GM21723 (cell line): ENCODE data around the gene PER2.
A peak's percentile ranks its signal among the peaks of the same experiment; 100 is the strongest.
"Not testable (repeated sequence)": the region's sequence is repeated elsewhere in the genome, so short reads cannot be mapped to it uniquely, and the experiment has no call there.

Experiments used
- ATAC-seq: cut with Tn5 transposase; IDR thresholded peaks from one replicate; pipeline ENCODE4 v1.9.1; 2021; ENCODE audit warnings: mild to moderate bottlenecking, moderate library complexity; ENCODE audit not compliant: unreplicated experiment

PER2 gene

GRCh38 chr2:238287737-238288649, at the start of gene PER2:
PER2 (minus strand) TSS chr2:238288610; CDS start chr2:238277936, 10,674 bp downstream.
- peak; percentile 45 for ATAC-seq

- no peak for ATAC-seq
Observed at GRCh38 chr2:238337846-238338245, 49.4 kb upstream of the PER2 start.

- ATAC-seq: no peak
Observed at GRCh38 chr2:238336793-238337444, 48.5 kb upstream of the PER2 start.

- no peak for ATAC-seq
Observed at GRCh38 chr2:238336151-238336550, 47.7 kb upstream of the PER2 start.

DNA sequence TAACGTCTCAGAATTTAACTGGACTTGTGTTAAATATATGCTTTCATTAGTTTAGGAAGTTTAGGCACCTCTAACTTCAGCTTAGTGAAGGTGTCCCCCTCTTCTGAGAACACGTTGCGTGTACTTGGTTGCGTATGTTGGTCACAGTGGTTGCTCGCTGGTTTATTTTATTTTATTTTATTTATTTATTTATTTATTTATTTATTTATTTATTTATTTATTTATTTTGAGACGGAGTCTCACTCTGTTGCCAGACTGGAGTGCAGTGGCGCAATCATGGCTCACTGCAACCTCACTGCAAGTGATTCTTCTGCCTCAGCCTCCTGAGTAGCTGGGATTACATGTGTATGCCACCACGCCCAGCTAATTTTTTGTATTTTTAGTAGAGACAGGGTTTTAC, 47.2 kb upstream of the PER2 start:
- ATAC-seq: not testable (repeated sequence)

- ATAC-seq: no peak
Observed at GRCh38 chr2:238334885-238335284, 46.5 kb upstream of the PER2 start.

GRCh38 chr2:238331916-238332315, 43.5 kb upstream of the PER2 start:
- ATAC-seq: no peak

DNA sequence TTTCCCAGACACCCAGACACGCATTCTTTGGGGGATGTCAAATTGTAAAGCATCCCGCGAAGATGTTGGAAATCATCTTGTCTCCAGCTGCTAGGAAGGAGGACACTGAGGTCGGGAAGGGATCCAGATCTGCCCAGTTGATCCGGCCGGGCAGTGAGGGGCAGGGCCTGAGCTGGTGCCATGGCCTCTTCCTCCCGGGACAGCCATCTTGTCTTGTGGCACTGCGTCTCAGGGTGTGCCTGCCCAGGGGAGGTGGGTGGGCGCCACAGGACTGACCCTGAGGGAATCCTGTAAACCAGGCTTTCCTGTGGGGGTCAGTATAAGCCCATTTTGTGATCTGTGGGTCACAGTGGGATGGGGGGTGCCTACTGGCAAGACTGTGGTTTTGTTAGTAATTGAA, 42.0 kb upstream of the PER2 start:
- ATAC-seq: no peak

GRCh38 chr2:238327751-238328150, 39.3 kb upstream of the PER2 start:
- ATAC-seq: no peak

DNA sequence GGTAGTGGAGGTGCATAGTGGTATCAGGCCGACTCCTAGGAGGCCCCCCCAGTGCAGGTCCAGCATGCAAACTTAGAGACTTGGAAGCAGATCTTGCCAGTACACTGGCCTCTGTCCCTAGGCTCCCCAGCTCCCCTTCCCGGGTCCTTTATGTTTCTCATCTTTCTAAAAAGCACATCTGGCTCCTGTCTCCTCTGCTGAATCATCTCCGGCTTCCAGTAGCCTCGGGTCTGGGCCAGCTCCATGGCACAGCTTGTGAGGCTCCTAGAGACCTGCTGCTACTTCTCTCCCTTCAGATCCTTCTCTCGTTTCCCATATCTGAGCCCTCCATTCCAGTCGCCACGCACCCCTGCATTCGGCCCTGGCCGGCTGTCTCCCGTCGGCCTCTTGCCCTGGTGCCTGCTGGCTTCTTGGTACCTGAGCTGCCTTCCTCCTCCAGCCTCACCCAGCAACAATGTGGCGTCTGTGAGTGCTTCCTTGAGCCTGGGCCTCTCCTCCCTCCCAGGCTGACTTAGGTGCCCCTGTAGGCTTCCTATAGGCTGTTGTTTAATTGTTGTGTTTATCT, 38.5 kb upstream of the PER2 start:
- ATAC-seq: no peak

GRCh38 chr2:238325694-238326093, 37.3 kb upstream of the PER2 start:
- ATAC-seq: no peak

- ATAC-seq: not testable (repeated sequence)
Observed at GRCh38 chr2:238324248-238324647, 35.8 kb upstream of the PER2 start.

GRCh38 chr2:238322001-238322411, 33.6 kb upstream of the PER2 start:
- no peak for ATAC-seq

GRCh38 chr2:238321467-238321866, 33.1 kb upstream of the PER2 start:
- ATAC-seq: no peak

DNA sequence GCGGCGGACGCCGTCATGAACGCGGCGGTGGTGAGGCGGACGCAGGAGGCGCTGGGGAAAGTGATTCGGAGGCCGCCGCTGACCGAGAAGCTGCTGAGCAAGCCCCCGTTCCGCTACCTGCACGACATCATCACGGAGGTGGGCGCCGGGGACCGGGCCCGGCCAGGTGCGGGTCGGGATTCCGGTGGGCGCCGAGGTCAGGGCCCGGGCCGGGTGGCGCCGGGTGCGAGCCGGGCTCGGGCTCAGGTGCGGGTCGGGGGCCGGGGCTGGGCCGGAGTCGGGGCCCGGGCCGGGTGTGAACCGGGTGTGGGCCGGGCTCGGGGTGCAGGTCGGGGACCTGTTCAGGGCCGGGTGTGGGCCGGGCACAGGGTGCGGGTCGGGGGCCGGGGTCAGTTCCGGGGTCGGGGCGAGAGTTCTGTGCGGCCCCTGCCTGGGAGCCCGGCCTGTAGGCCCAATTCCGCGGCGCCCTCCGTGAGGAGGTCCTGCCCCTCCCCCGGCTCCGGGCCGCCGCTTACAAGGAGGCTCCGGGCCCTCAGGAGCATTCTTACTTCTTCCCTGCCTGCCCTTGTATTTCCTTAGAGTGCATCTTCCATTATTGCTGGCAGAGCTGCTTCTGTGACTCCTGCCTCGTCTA, 32.4 kb upstream of the PER2 start:
- peak; percentile 33 for ATAC-seq

DNA sequence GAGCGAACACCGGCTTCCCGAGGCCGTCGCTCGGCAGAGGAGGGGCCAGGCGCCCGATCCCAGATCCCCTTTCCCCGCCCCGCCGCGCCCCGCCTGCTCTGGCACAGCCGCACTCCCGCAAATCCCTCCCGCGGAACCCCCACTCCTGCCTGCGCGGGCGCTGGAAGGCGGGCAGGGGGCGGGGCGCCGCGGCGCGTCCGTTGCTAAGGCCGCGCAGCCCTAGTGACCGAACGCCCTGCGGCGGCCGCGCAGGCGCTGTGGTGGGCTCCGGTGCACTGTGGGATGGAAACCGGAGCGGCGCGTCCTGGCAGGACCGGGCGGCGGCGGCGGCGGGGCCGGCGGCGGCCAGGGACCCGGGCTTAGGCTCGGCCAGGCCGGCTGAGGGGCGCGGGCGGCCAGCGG, 31.8 kb upstream of the PER2 start, which contains the start of gene TRAF3IP1:
Gene TRAF3IP1, plus strand, starts transcription at position 273 of the 402 bp plus-strand sequence. CDS start 145 bp downstream, outside the sequence.
- peak; percentile 92 for ATAC-seq

DNA sequence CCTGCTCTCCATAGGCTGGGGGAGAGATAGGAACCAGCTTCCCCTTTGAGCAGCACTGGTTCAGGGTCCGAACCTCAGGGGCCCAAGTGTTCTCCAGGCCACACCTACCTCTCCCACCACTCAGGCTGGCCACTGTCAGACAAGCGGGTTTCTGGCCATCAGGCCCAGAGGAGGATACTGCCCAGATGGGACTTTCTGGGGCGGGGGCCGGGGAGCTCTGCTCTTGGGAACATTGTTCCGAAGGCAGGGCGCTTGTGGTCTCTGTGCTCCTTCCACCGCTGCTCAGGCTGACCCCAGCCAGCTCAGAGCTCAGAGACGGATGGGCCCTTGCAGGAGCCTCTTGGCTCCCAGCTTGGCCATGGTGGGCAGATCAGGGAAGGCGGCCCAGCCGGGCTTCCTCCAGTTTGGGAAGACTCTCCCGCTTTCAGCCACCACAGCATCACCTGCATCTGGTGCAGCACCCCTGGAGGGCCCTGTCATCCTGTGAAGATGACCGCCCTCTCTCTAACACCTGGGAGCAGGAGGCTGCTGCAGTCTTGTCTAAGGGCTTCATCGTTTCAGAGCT, 26.7 kb upstream of the PER2 start:
- ATAC-seq: no peak

- ATAC-seq: no peak
Observed at GRCh38 chr2:238314576-238314975, 26.2 kb upstream of the PER2 start.

- no peak for ATAC-seq
Observed at GRCh38 chr2:238313991-238314350, 25.6 kb upstream of the PER2 start.

DNA sequence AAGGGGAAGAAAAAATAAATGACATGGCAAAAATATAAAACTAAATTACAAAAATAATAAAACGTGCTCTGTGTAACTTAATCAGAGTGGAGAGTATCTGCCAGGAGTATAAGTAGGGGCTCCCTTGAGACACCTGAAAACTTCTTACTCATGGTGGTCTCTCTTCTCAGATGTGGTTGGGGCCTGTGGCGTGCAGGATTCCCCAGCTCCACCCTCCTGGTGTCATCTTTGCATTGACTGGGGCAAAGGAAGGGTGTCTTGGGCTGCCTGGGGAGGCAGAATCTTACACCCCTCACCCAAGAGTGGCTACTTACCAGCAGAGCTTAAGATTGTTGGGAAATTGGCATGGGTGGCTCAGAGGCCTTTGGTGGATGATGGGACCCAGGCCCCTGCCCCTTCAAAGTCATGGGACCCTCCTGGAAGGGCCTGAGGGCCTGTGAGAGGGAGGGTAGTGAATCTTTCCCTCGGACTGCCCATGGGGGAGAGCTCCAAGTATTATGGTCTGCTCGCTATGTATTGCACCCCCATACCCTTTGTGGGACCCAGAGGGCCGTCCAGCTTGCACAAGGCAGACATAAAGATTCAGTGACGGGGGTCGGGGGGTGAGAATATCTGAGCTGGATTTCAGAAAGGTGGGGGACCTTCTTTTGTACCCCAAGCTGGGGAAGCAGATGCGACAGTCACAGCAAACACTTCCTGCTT, 25.0 kb upstream of the PER2 start:
- no peak for ATAC-seq
